Measurements from ENCODE around the gene FLYWCH1.

- TF ChIP-seq TAF1 (conservative IDR thresholded peaks at IDR 0.05) (no peak), CTCF (IDR thresholded peaks at IDR 0.05; ENCODE audit: low read depth, low read length, missing input control) (no peak), EGR1 (IDR thresholded peaks at IDR 0.05; ENCODE audit: low read depth in 2 of 2) (no peak), YY1 (IDR thresholded peaks at IDR 0.05) (no peak)
These were observed 51.5 kb downstream of the FLYWCH1 start for GRCh38 chr16:2963074-2963722.

Data from liver (tissue), 3 donors.